Measurements from ENCODE around the gene IRF2BPL. TPM values are rescaled to one million over a fixed set of nuclear protein-coding genes. Genes with fewer than 3 reads are reported as not detected.
A peak's percentile ranks its signal among the peaks of the same experiment; 100 is the strongest.

The IRF2BPL gene
- polyA plus RNA-seq (ENCODE audit: insufficient read length in 4 of 4) = 10 to 100 TPM; 47.2 to 59.6 (median 52.8) TPM

- DNase-seq (ENCODE audit: low read depth in 4 of 4, low spot score in 3 of 4) = peak; percentile 93 to 97 (median 95)
Observed at GRCh38 chr14:77028384-77029231, at the start of gene IRF2BPL. Gene IRF2BPL, minus strand, starts transcription at chr14:77028708. Its CDS starts 916 bp downstream, at chr14:77027792.

- no peak for DNase-seq (ENCODE audit: low read depth in 4 of 4, low spot score in 3 of 4)
Observed at GRCh38 chr14:77077040-77077439, 48.5 kb upstream of the IRF2BPL start.

GRCh38 chr14:77076113-77076631, 47.7 kb upstream of the IRF2BPL start:
- DNase-seq (ENCODE audit: low read depth in 4 of 4, low spot score in 3 of 4) = peak in 1 of 4 donors; percentile 67

- no peak for DNase-seq (ENCODE audit: low read depth in 4 of 4, low spot score in 3 of 4)
Observed at GRCh38 chr14:77074969-77075368, 46.5 kb upstream of the IRF2BPL start.

- DNase-seq (ENCODE audit: low read depth in 4 of 4, low spot score in 3 of 4) = no peak
Observed at GRCh38 chr14:77071938-77072388, 43.5 kb upstream of the IRF2BPL start.

GRCh38 chr14:77069551-77069950, 41.0 kb upstream of the IRF2BPL start:
- no peak for DNase-seq (ENCODE audit: low read depth in 4 of 4, low spot score in 3 of 4)

- DNase-seq (ENCODE audit: low read depth in 4 of 4, low spot score in 3 of 4) = no peak
Observed at GRCh38 chr14:77068517-77069200, 40.2 kb upstream of the IRF2BPL start.

- peak in 1 of 4 donors; percentile 47 for DNase-seq (ENCODE audit: low read depth in 4 of 4, low spot score in 3 of 4)
Observed at GRCh38 chr14:77067632-77068516, 39.4 kb upstream of the IRF2BPL start.

GRCh38 chr14:77066578-77067172, 38.2 kb upstream of the IRF2BPL start:
- DNase-seq (ENCODE audit: low read depth in 4 of 4, low spot score in 3 of 4) = no peak

GRCh38 chr14:77065851-77066577, 37.5 kb upstream of the IRF2BPL start:
- no peak for DNase-seq (ENCODE audit: low read depth in 4 of 4, low spot score in 3 of 4)

- no peak for DNase-seq (ENCODE audit: low read depth in 4 of 4, low spot score in 3 of 4)
Observed at GRCh38 chr14:77064521-77065178, 36.1 kb upstream of the IRF2BPL start.

- DNase-seq (ENCODE audit: low read depth in 4 of 4, low spot score in 3 of 4) = no peak
Observed at GRCh38 chr14:77063571-77064171, 35.2 kb upstream of the IRF2BPL start.

GRCh38 chr14:77062261-77062660, 33.8 kb upstream of the IRF2BPL start:
- DNase-seq (ENCODE audit: low read depth in 4 of 4, low spot score in 3 of 4) = no peak

GRCh38 chr14:77061630-77062257, 33.2 kb upstream of the IRF2BPL start:
- DNase-seq (ENCODE audit: low read depth in 4 of 4, low spot score in 3 of 4) = no peak

- DNase-seq (ENCODE audit: low read depth in 4 of 4, low spot score in 3 of 4) = peak in 1 of 4 donors; percentile 36
Observed at GRCh38 chr14:77059276-77059915, 30.9 kb upstream of the IRF2BPL start.

GRCh38 chr14:77058785-77059184, 30.3 kb upstream of the IRF2BPL start:
- no peak for DNase-seq (ENCODE audit: low read depth in 4 of 4, low spot score in 3 of 4)

GRCh38 chr14:77058117-77058516, 29.6 kb upstream of the IRF2BPL start:
- no peak for DNase-seq (ENCODE audit: low read depth in 4 of 4, low spot score in 3 of 4)

Measured in right renal pelvis (tissue), 4 donors.